ENCODE data around the gene UTS2R. TPM values are rescaled to one million over a fixed set of nuclear protein-coding genes. Genes with fewer than 3 reads are reported as not detected.

Gene UTS2R
- total RNA-seq, 1 donor from 2014 or later: not detected

DNA sequence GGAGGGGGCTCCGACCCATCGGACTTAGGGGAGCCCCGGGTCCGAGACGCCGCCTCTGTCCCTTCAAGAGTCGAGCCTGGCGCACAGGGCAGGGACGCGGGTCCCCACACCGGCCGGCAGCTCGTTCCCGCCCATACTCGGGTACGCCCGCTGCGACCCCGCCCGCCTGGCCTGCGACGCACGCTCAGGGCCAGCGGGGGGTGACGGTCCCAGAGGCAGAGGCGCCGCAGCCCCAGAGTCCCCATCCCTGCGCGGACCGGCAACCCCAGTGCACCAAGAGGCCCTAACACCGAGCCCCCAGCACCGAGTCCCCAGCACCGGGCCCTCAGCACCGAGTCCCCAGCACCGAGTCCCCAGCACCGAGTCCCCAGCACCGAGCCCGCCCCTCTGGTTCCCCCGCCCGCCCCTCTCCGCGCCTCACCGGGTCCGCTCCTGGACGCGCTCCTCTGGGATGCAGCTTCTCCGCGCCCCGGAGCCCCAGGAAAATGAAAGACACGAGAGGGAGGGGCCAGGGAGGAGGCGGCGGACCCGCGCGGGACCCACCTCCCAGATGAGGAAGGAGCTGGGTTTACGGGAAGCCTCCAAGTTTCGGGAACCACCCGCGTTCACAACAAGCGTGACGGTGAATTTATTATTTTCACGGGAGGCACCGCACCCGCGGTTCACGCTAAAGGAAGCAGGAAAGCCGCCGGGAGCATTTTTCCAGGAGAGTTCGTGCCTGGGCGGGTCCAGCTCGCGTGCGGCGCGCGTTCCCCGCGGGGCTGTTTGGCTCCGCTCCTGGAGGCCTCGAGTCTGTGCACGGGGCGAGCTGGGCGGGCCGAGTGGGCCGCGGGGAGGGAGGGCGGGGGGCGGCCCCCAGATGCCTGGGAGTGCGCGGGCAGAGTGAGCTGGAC is 38.0 kb upstream of the UTS2R start, which contains the start of gene SECTM1:
Gene SECTM1 (minus strand): TSS at position 488 of the 893 bp plus-strand sequence. CDS start 6,526 bp downstream, outside the sequence.
- peaks cover 6% of the 10 kb centered on the region for H3K27me3 ChIP-seq (ENCODE audit: control insufficient read depth, insufficient read depth, low read length)
- H3K4me3 ChIP-seq (ENCODE audit: low read depth, low read length): peak within 1 kb of the TSS; percentile 33
- no peak for FAIRE-seq
- TF ChIP-seq, protein P1, sequence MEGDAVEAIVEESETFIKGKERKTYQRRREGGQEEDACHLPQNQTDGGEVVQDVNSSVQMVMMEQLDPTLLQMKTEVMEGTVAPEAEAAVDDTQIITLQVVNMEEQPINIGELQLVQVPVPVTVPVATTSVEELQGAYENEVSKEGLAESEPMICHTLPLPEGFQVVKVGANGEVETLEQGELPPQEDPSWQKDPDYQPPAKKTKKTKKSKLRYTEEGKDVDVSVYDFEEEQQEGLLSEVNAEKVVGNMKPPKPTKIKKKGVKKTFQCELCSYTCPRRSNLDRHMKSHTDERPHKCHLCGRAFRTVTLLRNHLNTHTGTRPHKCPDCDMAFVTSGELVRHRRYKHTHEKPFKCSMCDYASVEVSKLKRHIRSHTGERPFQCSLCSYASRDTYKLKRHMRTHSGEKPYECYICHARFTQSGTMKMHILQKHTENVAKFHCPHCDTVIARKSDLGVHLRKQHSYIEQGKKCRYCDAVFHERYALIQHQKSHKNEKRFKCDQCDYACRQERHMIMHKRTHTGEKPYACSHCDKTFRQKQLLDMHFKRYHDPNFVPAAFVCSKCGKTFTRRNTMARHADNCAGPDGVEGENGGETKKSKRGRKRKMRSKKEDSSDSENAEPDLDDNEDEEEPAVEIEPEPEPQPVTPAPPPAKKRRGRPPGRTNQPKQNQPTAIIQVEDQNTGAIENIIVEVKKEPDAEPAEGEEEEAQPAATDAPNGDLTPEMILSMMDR (IDR thresholded peaks at IDR 0.05; ENCODE audit: insufficient read depth, low read length, severe bottlenecking): no peak
- DNase-seq (ENCODE audit: low read depth): no peak
- H3K36me3 ChIP-seq (ENCODE audit: control insufficient read depth, insufficient read depth, low read length): no peaks in the 10 kb centered on the region

DNA sequence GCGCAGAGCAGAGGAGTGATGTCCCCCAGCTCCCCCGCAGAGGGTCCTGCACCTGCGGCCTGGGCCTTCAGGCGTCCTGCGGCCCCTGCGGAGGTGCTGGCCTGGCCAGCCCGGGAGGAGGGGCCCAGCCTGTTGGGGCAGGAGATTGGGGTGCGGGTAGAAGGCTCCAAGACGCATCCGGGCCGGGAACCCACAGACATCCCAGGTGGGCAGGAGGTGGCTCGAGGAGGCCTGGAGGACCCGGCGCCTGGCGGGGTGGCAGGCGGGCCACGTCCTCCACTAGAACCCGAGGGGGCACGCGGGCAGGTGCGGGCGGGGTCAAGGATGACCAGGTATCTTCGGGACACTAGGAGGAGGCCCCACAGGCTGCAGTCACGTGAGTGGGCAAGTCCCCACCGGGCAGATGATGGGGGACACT is 37.4 kb upstream of the UTS2R start:
- Histone ChIP-seq H3K36me3 (ENCODE audit: control insufficient read depth, insufficient read depth, low read length) (no peaks in the 10 kb centered on the region), H3K4me3 (ENCODE audit: low read depth, low read length) (peak overlapping the region; percentile 1), H3K27me3 (ENCODE audit: control insufficient read depth, insufficient read depth, low read length) (peaks cover 6% of the 10 kb centered on the region)
- DNase-seq (ENCODE audit: low read depth) (no peak), FAIRE-seq (no peak)
- TF ChIP-seq, protein P1 (IDR thresholded peaks at IDR 0.05; ENCODE audit: insufficient read depth, low read length, severe bottlenecking): no peak

DNA sequence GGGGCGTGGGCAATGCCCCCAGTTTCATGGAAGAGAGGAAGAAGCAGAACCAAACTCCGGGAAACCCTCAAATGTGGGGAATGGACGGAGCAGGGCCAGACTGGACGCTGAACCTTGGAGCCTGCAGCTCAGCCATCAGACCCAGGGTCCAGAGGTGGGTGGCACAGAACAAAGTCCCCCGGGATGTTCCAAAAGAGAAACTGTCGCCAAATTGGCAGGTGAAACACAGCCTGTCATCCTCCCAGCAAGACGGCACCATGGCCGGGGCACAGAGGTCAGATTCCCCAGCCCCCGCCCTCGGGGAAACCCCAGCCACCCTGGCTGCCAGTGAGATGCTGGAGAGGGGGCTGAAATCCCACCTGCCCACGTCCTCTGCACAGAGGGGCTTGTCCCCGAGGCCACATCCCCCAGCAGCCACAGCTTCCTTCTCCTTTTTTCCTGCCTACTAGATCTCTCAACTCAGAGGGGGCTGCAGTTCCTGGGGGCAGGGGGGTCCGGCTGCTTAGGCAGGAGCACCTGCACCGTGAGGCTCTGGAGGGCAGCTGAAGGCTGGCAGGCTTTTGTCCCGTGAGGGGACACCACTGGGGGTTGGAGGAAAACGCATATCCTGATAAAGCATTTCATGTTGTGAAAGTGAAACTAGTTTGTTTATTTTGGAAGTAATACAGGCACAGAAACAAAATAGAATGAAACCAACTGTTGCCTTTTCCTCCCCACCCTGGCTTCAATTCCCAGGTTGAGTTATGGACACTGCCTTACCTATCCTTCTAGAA is 36.8 kb upstream of the UTS2R start:
- Histone ChIP-seq H3K27me3 (ENCODE audit: control insufficient read depth, insufficient read depth, low read length) (peaks cover 5% of the 10 kb centered on the region), H3K4me3 (ENCODE audit: low read depth, low read length) (peak overlapping the region; percentile 8), H3K36me3 (ENCODE audit: control insufficient read depth, insufficient read depth, low read length) (no peaks in the 10 kb centered on the region)
- DNase-seq (ENCODE audit: low read depth) (peak; percentile 20), FAIRE-seq (no peak)
- TF ChIP-seq, protein P1 (IDR thresholded peaks at IDR 0.05; ENCODE audit: insufficient read depth, low read length, severe bottlenecking): no peak

DNA sequence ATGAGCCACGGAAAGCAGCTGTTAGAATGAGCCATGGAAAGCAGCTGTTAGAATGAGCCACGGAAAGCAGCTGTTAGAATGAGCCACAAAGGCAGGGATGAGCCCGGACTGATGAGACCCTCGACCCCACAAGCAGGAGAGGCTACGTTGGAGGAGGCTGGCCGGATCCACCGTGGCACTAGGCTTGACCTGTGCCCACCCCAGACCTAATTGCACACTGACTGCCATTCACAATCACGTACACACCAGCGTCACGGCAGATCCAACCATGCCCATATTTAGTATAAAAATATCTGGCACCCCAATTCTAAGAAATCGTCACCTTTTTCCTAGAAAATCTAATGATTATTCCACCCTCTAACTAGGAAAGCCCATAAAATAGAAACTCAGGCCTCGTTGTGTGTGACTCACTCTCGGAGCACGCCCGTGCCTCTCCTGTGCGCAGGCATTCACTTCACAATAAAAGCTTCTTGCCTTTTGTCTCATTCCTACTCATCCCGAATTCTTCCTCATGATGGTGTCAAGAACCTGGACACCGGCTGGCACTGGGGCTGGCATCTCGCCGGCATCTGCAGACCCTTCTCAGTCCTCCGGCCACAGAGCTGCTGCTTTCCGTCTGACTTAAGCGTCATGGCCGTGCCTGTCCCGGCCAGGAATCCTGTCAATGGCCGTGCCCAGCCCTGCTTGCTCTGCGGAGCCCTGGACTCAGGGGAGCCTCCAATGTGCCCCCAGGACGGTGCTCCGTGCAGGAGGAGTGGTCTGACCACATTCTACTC is 32.5 kb upstream of the UTS2R start:
- TF ChIP-seq, protein P1 (IDR thresholded peaks at IDR 0.05; ENCODE audit: insufficient read depth, low read length, severe bottlenecking): no peak
- peak; percentile 74 for DNase-seq (ENCODE audit: low read depth)
- Histone ChIP-seq H3K36me3 (ENCODE audit: control insufficient read depth, insufficient read depth, low read length) (no peaks in the 10 kb centered on the region), H3K4me3 (ENCODE audit: low read depth, low read length) (peak overlapping the region; percentile 24), H3K27me3 (ENCODE audit: control insufficient read depth, insufficient read depth, low read length) (no peaks in the 10 kb centered on the region)
- no peak for FAIRE-seq

All from bronchial epithelial cell (primary cell).